Glomerular endothelial cell (primary cell): ENCODE data around the gene FNDC1. TPM values are rescaled to one million over a fixed set of nuclear protein-coding genes. Genes with fewer than 3 reads are reported as not detected.

Experiments used
- DNase-seq: peaks from one replicate; pipeline ENCODE4 v3.0.0-alpha.2; 2011; ENCODE audit warnings: low read depth, low spot score; ENCODE audit errors: extremely low read depth
- total RNA-seq: library from RNA; depleted of rRNA; stranded (reverse); fragments of >200 nt; gene quantifications from 2 replicates; pipeline ENCODE4 v1.2.3, GENCODE V29; 2015

The FNDC1 gene
- total RNA-seq, 1 donor from 2014 or later = 0.06 TPM

DNA sequence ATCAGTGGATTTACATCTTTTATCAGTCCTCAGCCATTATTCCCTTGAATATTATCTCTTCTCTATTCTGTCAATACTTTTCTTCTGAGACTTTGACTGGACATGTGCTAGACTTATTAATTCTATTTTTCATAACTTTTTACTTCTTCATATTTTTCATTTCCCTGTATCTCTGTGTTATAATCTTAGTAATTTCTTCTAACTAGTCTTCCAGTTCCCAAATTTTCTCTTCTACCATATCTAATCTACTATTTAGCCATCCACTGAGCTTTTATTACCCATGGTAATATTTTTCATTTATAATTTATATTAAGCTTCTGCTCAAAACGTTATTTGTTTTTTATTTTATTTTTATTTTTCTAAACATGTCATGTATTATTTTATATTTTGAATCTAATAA is 13.1 kb upstream of the FNDC1 start:
- no peak for DNase-seq

- no peak for DNase-seq
Measured at GRCh38 chr6:159157431-159157830, 11.8 kb upstream of the FNDC1 start.

DNA sequence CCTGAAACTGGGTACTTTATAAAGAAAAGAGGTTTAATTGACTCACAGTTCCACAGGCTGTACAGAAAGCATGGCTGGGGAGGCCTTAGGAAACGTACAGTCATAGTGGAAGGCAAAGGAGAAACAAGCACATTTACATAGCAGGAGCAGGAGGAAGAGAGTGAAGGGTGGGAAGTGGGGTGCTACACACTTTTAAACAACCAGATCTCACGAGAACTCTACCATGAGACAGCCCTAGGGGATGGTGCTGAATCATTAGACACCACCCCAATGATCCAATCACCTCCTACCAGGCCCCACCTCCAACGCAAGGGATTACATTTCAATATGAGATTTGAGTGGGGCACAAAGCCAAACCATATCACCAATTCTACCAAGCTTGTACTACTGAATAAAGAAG is 7.4 kb upstream of the FNDC1 start:
- no peak for DNase-seq

GRCh38 chr6:159163901-159164370 is 5.3 kb upstream of the FNDC1 start:
- DNase-seq = no peak

DNA sequence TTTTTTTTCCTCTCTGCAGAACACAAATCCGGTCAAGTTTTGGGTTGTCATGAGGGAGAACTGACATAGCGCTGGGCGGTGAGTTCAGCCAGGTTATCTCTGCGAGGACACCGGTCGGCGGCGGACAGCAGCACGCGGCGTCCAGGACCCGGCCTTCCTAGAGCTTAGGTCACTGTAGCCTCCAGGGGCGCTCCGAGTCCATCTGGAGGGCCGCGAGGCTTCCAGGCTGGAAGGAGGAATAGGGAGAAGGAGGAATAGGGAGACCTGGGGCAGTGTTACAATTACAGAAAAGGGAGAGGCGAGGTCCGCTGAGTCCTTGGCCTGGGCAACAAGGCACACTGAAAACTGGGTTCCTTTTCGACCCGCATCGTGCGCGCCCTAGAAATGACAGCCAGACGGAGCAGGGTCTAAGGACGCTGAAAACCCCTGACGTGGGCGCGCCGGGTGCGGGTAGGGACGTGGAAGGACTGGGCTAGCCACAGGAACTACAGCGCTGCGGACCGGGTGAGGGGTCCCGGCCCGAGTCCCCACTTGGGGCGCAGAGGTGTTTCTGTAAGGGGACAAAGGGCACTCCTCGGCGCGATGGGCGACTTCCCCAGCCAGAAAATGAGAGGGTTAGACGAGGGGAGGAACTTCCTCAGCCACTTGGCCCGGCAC is 536 bp upstream of the FNDC1 start:
- DNase-seq = no peak

DNA sequence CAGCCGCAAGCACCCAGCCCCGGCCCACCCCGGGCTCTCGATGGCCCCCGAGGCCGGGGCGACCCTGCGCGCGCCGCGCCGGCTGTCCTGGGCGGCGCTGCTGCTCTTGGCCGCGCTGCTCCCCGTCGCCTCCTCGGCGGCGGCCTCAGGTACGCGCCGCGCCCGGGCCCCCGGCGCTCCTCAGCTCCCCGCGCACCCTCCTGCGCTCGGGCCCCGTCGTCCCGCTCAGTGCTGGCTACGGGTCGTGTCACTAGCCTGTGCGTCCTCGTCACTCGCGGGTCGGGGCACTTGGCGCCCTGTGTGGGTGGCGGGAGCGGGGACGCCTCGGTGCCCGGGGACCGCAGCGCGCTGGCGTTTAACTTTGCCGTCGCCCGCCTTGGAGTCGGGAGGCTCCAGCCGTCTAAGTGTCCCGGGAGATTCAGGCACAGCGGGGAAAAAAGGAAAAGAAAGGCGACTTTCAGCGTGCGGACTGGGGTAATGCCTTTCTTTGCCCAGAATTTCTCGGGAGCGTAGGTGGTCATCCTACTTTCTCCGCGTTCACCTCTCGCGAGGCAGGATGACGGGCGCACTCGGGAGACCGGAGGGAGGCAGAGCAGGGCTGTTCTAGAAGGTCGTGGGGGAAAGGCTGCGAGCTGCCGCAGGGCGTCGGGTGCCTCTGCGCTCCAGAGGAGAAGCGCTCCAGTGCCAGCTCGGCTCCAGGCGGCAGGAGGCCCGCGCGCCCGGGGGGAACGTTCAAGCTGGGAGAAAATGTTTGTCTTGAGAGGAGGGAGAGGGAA is 545 bp downstream of the FNDC1 start:
- no peak for DNase-seq

DNA sequence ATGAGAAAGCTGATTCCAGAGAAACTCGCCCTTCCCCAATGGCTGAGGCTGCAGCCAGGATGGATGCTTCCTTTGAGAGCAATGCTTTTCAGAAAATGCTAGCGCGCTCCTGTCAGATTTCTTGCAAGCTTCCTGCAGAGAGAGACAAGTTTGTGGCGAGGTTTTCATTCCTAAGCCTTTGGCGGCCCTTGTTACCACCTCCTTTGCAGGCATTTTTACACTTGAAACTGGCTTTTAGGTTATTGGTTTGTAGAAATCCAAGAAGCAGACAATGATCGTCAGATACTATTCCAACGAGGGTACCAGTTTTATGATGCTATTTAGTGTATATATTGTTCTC is 1.1 kb downstream of the FNDC1 start:
- DNase-seq = no peak

DNA sequence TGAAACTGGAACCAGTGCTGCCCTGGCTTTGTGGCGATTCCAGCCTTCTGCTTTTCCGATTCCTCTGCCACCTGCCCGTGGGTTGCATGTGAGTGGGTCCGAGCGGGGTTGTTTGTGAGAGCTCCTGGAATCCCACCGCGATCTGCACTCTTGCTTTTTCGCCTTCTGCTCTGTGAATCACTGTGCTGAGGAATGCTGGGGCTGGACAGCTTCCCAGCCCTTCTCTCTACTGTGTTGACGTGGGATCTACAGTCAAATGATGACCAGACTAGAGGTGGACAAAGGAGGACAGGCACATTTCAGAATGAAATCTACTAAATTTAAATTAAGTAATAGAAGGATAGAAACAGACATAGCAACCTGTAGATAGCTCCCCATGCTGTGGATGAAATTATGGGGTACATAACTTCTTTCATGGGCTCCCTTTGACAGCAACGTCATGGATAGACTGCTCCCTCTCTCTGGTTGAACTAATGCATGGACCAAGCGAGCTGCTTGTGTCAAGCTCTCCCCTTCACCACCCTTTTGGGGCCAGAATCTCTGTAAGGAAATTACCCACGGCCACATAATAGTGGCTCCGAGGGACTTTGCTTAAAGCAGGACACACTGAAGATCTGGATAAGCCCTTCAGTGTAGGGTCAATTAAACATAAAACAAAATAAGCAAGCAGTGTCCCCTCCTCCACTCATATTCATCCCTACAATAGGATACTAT is 2.0 kb downstream of the FNDC1 start:
- no peak for DNase-seq

DNA sequence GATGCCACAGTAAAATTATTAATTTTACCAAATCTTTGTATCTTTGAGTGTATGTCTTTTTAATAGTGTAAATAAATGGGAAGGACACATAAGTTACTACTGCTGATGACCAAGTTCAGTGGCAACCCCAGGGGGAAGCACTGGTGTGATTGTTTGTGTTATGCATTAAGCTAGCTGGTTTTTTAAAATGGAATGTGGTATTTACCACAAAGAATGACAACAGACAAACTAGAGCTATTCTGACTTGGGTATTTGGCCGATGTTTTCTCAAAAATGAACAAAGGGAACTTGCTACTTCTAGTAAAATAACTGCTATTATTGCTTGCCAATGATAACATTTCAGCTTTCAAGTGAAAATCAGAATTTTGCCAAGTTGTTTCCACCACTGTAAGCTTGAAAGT is 2.9 kb downstream of the FNDC1 start:
- DNase-seq = no peak

GRCh38 chr6:159174263-159174969 is 5.2 kb downstream of the FNDC1 start:
- DNase-seq = no peak

DNA sequence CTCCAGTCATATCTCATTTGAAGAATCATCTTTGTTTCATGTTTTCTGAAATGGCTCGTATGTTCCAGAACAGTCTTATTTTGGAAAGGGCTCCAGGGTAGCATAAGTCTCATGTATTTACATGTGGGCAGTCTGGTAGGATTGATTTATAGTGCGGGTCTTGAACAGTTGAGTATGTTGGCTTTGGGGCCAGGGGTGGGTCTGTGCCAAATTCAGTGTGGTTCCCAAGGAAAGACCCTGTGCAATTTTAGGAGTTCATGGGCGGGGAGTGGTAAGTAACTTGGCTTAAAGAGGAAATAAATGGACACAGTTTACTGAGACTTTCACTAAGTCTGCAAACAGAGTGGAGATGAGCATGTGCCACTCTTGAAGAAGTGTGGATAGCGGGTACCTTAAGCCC is 7.7 kb downstream of the FNDC1 start:
- DNase-seq = no peak

DNA sequence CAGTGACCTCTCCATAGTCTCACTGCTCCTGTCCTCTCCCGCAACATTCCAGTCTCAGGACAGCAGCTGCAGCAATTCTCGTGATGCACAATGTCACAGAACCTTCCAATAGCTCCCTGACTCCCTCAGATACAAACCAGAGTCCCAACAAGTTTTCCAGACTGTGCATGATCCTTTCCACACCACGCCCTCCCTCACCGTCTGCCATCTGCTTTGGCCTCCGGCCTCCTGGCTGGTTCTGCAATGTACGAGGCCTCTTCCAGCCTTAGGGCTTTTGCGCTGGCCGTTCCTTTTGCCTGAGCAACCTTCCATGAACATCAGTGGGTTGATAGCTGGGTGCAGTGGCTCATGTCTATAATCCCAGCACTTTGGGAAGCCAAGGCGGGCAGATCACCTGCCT is 9.6 kb downstream of the FNDC1 start:
- no peak for DNase-seq

GRCh38 chr6:159180001-159180400 is 10.8 kb downstream of the FNDC1 start:
- no peak for DNase-seq

DNA sequence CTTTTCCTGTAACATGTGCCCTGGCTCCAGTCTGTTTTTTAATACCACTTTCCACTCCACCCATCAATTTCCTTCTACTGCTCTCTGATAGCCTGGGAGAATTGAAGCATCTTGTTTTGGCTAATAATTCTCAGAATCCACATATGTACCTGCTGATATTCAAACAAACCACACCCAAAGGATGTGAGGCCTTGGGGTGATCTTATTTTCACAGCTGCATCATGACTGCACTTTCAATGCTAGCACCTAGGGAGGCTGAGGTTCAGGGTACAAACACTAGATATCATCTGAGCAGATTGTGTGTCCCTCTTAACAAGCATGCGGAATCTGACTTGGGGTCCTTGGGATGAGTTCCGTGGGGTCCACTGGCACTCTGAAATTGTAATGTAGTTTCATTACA is 12.7 kb downstream of the FNDC1 start:
- no peak for DNase-seq

DNA sequence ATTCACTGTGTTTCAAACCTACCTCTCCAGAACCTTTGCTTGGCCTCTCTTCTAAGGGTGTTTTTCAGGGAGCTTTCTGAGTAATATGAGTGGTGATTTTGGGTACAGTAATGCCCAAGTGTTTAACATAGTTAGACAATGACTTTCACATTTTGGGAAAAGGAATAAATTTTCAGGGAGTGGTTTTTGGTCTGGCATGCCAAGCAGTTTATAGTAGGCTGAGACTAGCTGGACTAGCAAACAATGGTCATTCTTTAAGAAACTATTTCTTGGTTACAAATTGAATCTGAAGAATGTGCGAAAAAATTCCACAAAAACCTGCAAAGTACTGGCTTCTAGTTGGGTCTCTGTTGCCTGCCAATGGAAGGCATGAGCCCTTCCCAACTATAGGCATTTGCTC is 15.4 kb downstream of the FNDC1 start:
- no peak for DNase-seq

DNA sequence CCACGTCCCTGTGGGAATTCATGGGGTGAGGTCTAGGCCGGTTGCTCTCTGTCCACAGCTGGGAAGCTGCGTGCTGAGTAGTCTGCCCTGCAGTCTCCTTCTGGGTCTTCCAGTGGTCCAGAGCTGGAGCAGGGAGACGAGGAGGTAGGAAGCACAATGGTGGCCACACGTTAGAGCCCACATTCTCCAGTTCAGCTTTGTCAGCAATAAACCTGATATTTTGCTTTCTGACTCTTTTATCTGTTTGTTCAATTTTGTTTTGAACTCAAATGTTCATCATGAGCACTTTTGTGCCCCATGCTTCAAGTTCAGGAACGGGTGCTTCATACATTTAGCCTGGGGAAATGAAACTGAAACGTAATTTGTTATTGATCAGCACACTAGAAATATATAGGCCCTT is 21.3 kb downstream of the FNDC1 start:
- no peak for DNase-seq

DNA sequence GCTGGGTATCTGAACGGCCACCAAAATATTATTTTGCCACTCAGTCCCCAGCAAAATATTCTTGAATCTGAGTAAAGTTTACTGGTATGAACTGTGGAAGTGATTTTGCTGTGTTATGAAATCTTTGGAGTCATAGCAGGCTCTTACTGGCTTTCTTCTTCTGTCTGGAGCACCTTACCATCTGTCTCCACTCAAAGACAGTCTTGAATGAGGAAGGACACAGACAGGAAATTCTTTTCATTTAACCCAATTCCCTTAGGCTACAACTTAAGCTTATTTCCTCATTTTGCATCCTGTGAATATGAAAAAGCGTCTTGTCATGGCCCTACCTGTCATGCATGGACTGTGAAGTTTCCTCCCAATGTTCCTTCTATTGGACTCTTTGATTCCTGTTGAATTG is 24.7 kb downstream of the FNDC1 start:
- DNase-seq = no peak

- no peak for DNase-seq
Measured at GRCh38 chr6:159194421-159194820, 25.2 kb downstream of the FNDC1 start.

DNA sequence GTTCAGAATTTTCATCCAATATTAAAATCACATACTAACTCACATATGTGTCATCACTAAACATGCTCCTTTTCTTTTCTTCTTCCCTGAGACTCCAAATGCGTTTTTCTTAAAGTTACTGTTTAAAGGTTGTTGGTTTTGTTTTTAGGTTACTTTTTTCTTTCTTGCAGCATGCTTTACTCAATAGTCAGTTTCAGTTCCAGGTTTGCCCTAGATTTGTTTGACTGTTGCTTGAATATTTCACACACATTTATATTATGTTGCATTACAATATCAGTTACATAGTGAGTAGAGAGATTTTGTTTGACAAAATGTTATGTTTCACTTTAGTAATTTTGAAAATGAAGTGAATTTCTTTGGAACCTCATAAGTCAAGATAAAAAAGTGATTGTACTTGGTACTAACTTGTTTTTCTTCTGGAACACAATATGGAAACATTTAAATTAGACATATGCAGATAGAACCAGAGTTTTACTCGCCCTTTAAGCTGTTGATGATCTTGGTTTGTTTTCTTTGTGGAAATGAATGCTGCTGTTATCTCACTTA is 27.3 kb downstream of the FNDC1 start:
- DNase-seq = no peak

DNA sequence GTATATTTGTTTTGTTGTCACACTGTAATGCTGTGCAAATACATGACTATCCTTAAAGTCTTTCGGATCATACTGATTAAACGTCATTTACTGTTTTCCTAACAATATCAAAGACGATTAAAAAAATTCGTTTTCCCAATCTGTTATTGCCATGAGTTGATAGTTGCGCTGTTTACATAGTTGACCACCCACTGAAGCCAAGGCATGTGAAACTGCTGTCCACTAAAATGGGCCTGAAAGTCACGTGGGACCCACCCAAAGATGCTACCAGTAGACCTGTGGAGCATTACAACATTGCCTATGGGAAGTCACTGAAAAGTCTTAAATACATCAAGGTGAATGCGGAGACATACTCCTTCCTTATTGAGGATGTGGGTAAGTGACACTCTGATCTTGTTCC is 28.1 kb downstream of the FNDC1 start:
- DNase-seq = no peak

- no peak for DNase-seq
Measured at GRCh38 chr6:159201336-159201735, 32.1 kb downstream of the FNDC1 start.
